CD4-positive, CD25-positive, alpha-beta regulatory T cell (primary cell): Measurements from ENCODE around the gene SLC20A1. TPM values are rescaled to one million over a fixed set of nuclear protein-coding genes. Genes with fewer than 3 reads are reported as not detected.

Experiments used
- ATAC-seq, 2 donors: fragments of 150-1000 bp; cut with Tn5 transposase; one replicate each; pipeline ENCODE4 v1.10.0; 2021; ENCODE audit warnings: low read depth in 2 of 2, moderate number of reproducible peaks in 2 of 2, moderate library complexity in 1 of 2
- DNase-seq, 3 donors: peaks; one replicate each; pipeline versions ENCODE4 v3.0.0 to v3.0.0-alpha.2; 2012 to 2022; ENCODE audit warnings: mixed read lengths in 1 of 3
- H3K27ac ChIP-seq: one replicate; pipeline ENCODE4 v1.7.0; 2013; ENCODE audit warnings: mild to moderate bottlenecking, low read length; ENCODE audit not compliant: insufficient read depth, poor library complexity, severe bottlenecking
- H3K27me3 ChIP-seq: one replicate; pipeline ENCODE4 v1.7.0; 2013; ENCODE audit warnings: low read length; ENCODE audit not compliant: control insufficient read depth, insufficient read depth
- H3K36me3 ChIP-seq: one replicate; pipeline ENCODE4 v1.7.0; 2013; ENCODE audit warnings: mild to moderate bottlenecking, low read length, moderate library complexity; ENCODE audit not compliant: control insufficient read depth, insufficient read depth
- H3K4me1 ChIP-seq: 2 replicates; pipeline ENCODE4 v1.7.0; 2013; ENCODE audit warnings: mild to moderate bottlenecking, low read length; ENCODE audit not compliant: insufficient read depth, control insufficient read depth, poor library complexity, severe bottlenecking
- H3K4me3 ChIP-seq: one replicate; pipeline ENCODE4 v1.7.0; 2013; ENCODE audit warnings: low read depth, mild to moderate bottlenecking, low read length, moderate library complexity
- H3K9me3 ChIP-seq, 2 experiments: 1 replicate in 1 of 2; 2 replicates in 1 of 2; pipeline ENCODE4 v1.7.0; 2013; ENCODE audit warnings: low read length in 2 of 2, mild to moderate bottlenecking in 1 of 2, moderate library complexity in 1 of 2; ENCODE audit not compliant: control insufficient read depth in 2 of 2
- H3K27ac Mint-ChIP-seq, 3 donors: one replicate each; pipeline ENCODE4 v1.8.0; 2020 to 2022; ENCODE audit warnings: mild to moderate bottlenecking in 3 of 3, mixed read lengths in 3 of 3, moderate library complexity in 2 of 3
- H3K27me3 Mint-ChIP-seq: one replicate; pipeline ENCODE4 v1.8.0; 2022; ENCODE audit warnings: mild to moderate bottlenecking, mixed read lengths
- H3K36me3 Mint-ChIP-seq: one replicate; pipeline ENCODE4 v1.8.0; 2020; ENCODE audit warnings: mixed read lengths
- H3K4me1 Mint-ChIP-seq, 4 donors: one replicate each; pipeline ENCODE4 v1.8.0; 2020 to 2022; ENCODE audit warnings: mixed read lengths in 4 of 4, mild to moderate bottlenecking in 1 of 4
- H3K4me3 Mint-ChIP-seq, 4 donors: one replicate each; pipeline ENCODE4 v1.8.0; 2020 to 2022; ENCODE audit warnings: mild to moderate bottlenecking in 4 of 4, mixed read lengths in 4 of 4, moderate library complexity in 3 of 4
- H3K9me3 Mint-ChIP-seq, 7 donors: one replicate each; pipeline ENCODE4 v1.8.0; 2020 to 2022; ENCODE audit warnings: mixed read lengths in 7 of 7, mild to moderate bottlenecking in 3 of 7, moderate library complexity in 2 of 7
- polyA plus RNA-seq, 4 donors: library from polyadenylated mRNA; unstranded; fragments of 300-500 nt; fragmentation: Illumina TruSeq; gene quantifications; one replicate each; pipeline ENCODE4 v1.2.3, GENCODE V29; 2021
- total RNA-seq: library from RNA; stranded (reverse); gene quantifications from one replicate; pipeline ENCODE4 v1.2.3, GENCODE V29; 2022

SLC20A1 gene
- total and polyA plus RNA-seq, 5 donors from 2014 or later, result 18.1 to 130 (median 24.9) TPM

GRCh38 chr2:112636605-112637288 is 9.0 kb upstream of the SLC20A1 start:
- DNase-seq, result no peak
- H3K27ac Mint-ChIP-seq, result peak overlapping the region in 1 of 3 donors; percentile 5
- ATAC-seq, result peak in 1 of 2 donors; percentile 16

GRCh38 chr2:112637289-112637660 is 8.5 kb upstream of the SLC20A1 start:
- peaks cover 5% of the 10 kb centered on the region for H3K27me3 Mint-ChIP-seq
- H3K27ac Mint-ChIP-seq, result no peak overlapping the region
- peaks cover 0 to 25% (median 16%) of the 10 kb centered on the region in 4 donors for H3K4me1 Mint-ChIP-seq

More at GRCh38 chr2:112636605-112637288, 9.0 kb upstream of the SLC20A1 start:
- H3K27ac ChIP-seq, result no peak overlapping the region
- H3K9me3 Mint-ChIP-seq, result no peaks in the 10 kb centered on the region
- no peaks in the 10 kb centered on the region for H3K36me3 Mint-ChIP-seq
- no peaks in the 10 kb centered on the region for H3K9me3 ChIP-seq
- peaks cover 5% of the 10 kb centered on the region for H3K4me1 ChIP-seq
- H3K36me3 ChIP-seq, result no peaks in the 10 kb centered on the region
- peaks cover 0 to 30% (median 20%) of the 10 kb centered on the region in 4 donors for H3K4me1 Mint-ChIP-seq
- H3K27me3 Mint-ChIP-seq, result peaks cover 5% of the 10 kb centered on the region
- H3K4me3 Mint-ChIP-seq, result peak overlapping the region in 1 of 4 donors; percentile 2
- H3K4me3 ChIP-seq, result no peak overlapping the region
- H3K27me3 ChIP-seq, result no peaks in the 10 kb centered on the region

GRCh38 chr2:112639936-112640335 is 5.8 kb upstream of the SLC20A1 start:
- no peak for ATAC-seq
- Histone ChIP-seq H3K27ac (no peak overlapping the region), H3K36me3 (no peaks in the 10 kb centered on the region), H3K4me3 (no peak overlapping the region), H3K9me3 (no peaks in the 10 kb centered on the region), H3K27me3 (no peaks in the 10 kb centered on the region), H3K4me1 (peaks cover 7% of the 10 kb centered on the region)
- H3K36me3 Mint-ChIP-seq, result no peaks in the 10 kb centered on the region
- no peak overlapping the region for H3K27ac Mint-ChIP-seq
- H3K4me1 Mint-ChIP-seq, result peaks cover 6 to 19% (median 16%) of the 10 kb centered on the region in 4 donors
- H3K4me3 Mint-ChIP-seq, result no peak overlapping the region
- H3K9me3 Mint-ChIP-seq, result no peaks in the 10 kb centered on the region
- H3K27me3 Mint-ChIP-seq, result peaks cover 5% of the 10 kb centered on the region
- DNase-seq, result no peak

More at GRCh38 chr2:112637289-112637660, 8.5 kb upstream of the SLC20A1 start:
- no peaks in the 10 kb centered on the region for H3K4me1 ChIP-seq
- no peak for DNase-seq
- no peaks in the 10 kb centered on the region for H3K27me3 ChIP-seq
- Mint-ChIP-seq H3K4me3 (no peak overlapping the region), H3K9me3 (no peaks in the 10 kb centered on the region), H3K36me3 (no peaks in the 10 kb centered on the region)
- H3K27ac ChIP-seq, result no peak overlapping the region
- no peaks in the 10 kb centered on the region for H3K36me3 ChIP-seq
- ATAC-seq, result no peak
- H3K9me3 ChIP-seq, result no peaks in the 10 kb centered on the region
- H3K4me3 ChIP-seq, result no peak overlapping the region

GRCh38 chr2:112640467-112640799 is 5.3 kb upstream of the SLC20A1 start:
- Histone ChIP-seq H3K27ac (no peak overlapping the region), H3K4me3 (no peak overlapping the region), H3K36me3 (no peaks in the 10 kb centered on the region), H3K9me3 (no peaks in the 10 kb centered on the region), H3K4me1 (peaks cover 9% of the 10 kb centered on the region), H3K27me3 (no peaks in the 10 kb centered on the region)
- Mint-ChIP-seq H3K4me3 (peak overlapping the region in 1 of 4 donors; percentile 30), H3K36me3 (no peaks in the 10 kb centered on the region), H3K9me3 (no peaks in the 10 kb centered on the region), H3K4me1 (peaks cover 6 to 20% (median 15%) of the 10 kb centered on the region in 4 donors), H3K27ac (no peak overlapping the region), H3K27me3 (peaks cover 5% of the 10 kb centered on the region)
- ATAC-seq (no peak), DNase-seq (no peak)

- Histone ChIP-seq H3K27ac (no peak overlapping the region), H3K9me3 (no peaks in the 10 kb centered on the region), H3K27me3 (no peaks in the 10 kb centered on the region), H3K4me3 (no peak overlapping the region), H3K4me1 (peaks cover 9% of the 10 kb centered on the region), H3K36me3 (no peaks in the 10 kb centered on the region)
- DNase-seq (no peak), ATAC-seq (no peak)
- no peaks in the 10 kb centered on the region for H3K36me3 Mint-ChIP-seq
- no peaks in the 10 kb centered on the region for H3K27me3 Mint-ChIP-seq
- H3K4me3 Mint-ChIP-seq, result peak overlapping the region in 1 of 4 donors; percentile 30
- H3K9me3 Mint-ChIP-seq, result no peaks in the 10 kb centered on the region
- H3K27ac Mint-ChIP-seq, result peak overlapping the region in 1 of 3 donors; percentile 46
- peaks cover 6 to 20% (median 15%) of the 10 kb centered on the region in 4 donors for H3K4me1 Mint-ChIP-seq
These were observed 4.7 kb upstream of the SLC20A1 start for GRCh38 chr2:112640800-112641675.

GRCh38 chr2:112641701-112642100 is 4.0 kb upstream of the SLC20A1 start:
- H3K36me3 ChIP-seq, result no peaks in the 10 kb centered on the region
- no peaks in the 10 kb centered on the region for H3K9me3 Mint-ChIP-seq
- H3K27me3 ChIP-seq, result no peaks in the 10 kb centered on the region
- H3K36me3 Mint-ChIP-seq, result no peaks in the 10 kb centered on the region
- no peak overlapping the region for H3K4me3 ChIP-seq
- no peak overlapping the region for H3K27ac Mint-ChIP-seq
- peaks cover 7 to 17% (median 14%) of the 10 kb centered on the region in 4 donors for H3K4me1 Mint-ChIP-seq
- no peaks in the 10 kb centered on the region for H3K9me3 ChIP-seq
- no peak overlapping the region for H3K27ac ChIP-seq
- DNase-seq (no peak), ATAC-seq (no peak)
- H3K4me3 Mint-ChIP-seq, result peak overlapping the region in 1 of 4 donors; percentile 24
- H3K27me3 Mint-ChIP-seq, result no peaks in the 10 kb centered on the region
- H3K4me1 ChIP-seq, result peaks cover 13% of the 10 kb centered on the region

GRCh38 chr2:112642561-112642960 is 3.2 kb upstream of the SLC20A1 start:
- Mint-ChIP-seq H3K9me3 (no peaks in the 10 kb centered on the region), H3K27ac (peak overlapping the region in 1 of 3 donors; percentile 66), H3K27me3 (no peaks in the 10 kb centered on the region), H3K36me3 (peaks cover under 1% of the 10 kb centered on the region), H3K4me1 (peaks cover 16 to 24% (median 20%) of the 10 kb centered on the region in 4 donors), H3K4me3 (peak overlapping the region in 1 of 4 donors; percentile 100)
- Histone ChIP-seq H3K9me3 (no peaks in the 10 kb centered on the region), H3K4me3 (no peak overlapping the region), H3K27ac (no peak overlapping the region), H3K27me3 (no peaks in the 10 kb centered on the region), H3K36me3 (peaks cover 1% of the 10 kb centered on the region), H3K4me1 (peaks cover 22% of the 10 kb centered on the region)
- DNase-seq (no peak), ATAC-seq (no peak)
